AG10803 (cell line): ENCODE data around the gene ZWILCH.
"Not testable (repeated sequence)": the region's sequence is repeated elsewhere in the genome, so short reads cannot be mapped to it uniquely, and the experiment has no call there.

Experiments
- DNase-seq: peaks from one replicate; pipeline ENCODE4 v3.0.0; 2010; ENCODE audit warnings: low read depth
- H3K4me3 ChIP-seq: 2 replicates; pipeline ENCODE4 v1.5.1; 2011; ENCODE audit warnings: mild to moderate bottlenecking, low read length, control low read depth
- CTCF ChIP-seq: conservative IDR thresholded peaks from 2 replicates; pipeline ENCODE4 v1.5.1; 2011; ENCODE audit warnings: mild to moderate bottlenecking, low read length, control low read depth, inconsistent platforms

The ZWILCH gene

GRCh38 chr15:66587020-66587419 lies 81.9 kb downstream of the ZWILCH start:
- no peak for DNase-seq
- TF ChIP-seq CTCF: no peak

GRCh38 chr15:66587749-66588148 lies 82.6 kb downstream of the ZWILCH start:
- DNase-seq: no peak
- TF ChIP-seq CTCF: no peak

More at GRCh38 chr15:66587020-66587419, 81.9 kb downstream of the ZWILCH start:
- H3K4me3 ChIP-seq: no peak overlapping the region

GRCh38 chr15:66588537-66588936 lies 83.4 kb downstream of the ZWILCH start:
- TF ChIP-seq CTCF: no peak; the same call in 1 of the 2 replicates
- DNase-seq: no peak
- no peak overlapping the region for H3K4me3 ChIP-seq

More at GRCh38 chr15:66587749-66588148, 82.6 kb downstream of the ZWILCH start:
- no peak overlapping the region for H3K4me3 ChIP-seq

GRCh38 chr15:66588971-66589370 lies 83.8 kb downstream of the ZWILCH start:
- no peak for DNase-seq
- no peak overlapping the region for H3K4me3 ChIP-seq
- TF ChIP-seq CTCF: no peak

GRCh38 chr15:66589429-66589828 lies 84.3 kb downstream of the ZWILCH start:
- not testable (repeated sequence) for DNase-seq, H3K4me3 ChIP-seq

- no peak overlapping the region for H3K4me3 ChIP-seq
- TF ChIP-seq CTCF: no peak
- DNase-seq: no peak
Observed at GRCh38 chr15:66590435-66590834, 85.3 kb downstream of the ZWILCH start.

GRCh38 chr15:66591322-66591862 lies 86.3 kb downstream of the ZWILCH start:
- TF ChIP-seq CTCF: no peak
- no peak overlapping the region for H3K4me3 ChIP-seq
- DNase-seq: no peak
